ENCODE data around the gene SETD1A.

The SETD1A gene

GRCh38 chr16:31002250-31002700 is 44.7 kb downstream of the SETD1A start:
- TF ChIP-seq CTCF (IDR thresholded peaks at IDR 0.05) = no peak

GRCh38 chr16:31002862-31003341 is 45.3 kb downstream of the SETD1A start:
- no peak for TF ChIP-seq CTCF (IDR thresholded peaks at IDR 0.05)

- TF ChIP-seq CTCF (IDR thresholded peaks at IDR 0.05) = no peak
Observed at GRCh38 chr16:31003744-31004143, 46.2 kb downstream of the SETD1A start.

GRCh38 chr16:31004658-31005057 is 47.1 kb downstream of the SETD1A start:
- no peak for TF ChIP-seq CTCF (IDR thresholded peaks at IDR 0.05)

GRCh38 chr16:31005350-31006085 is 48.0 kb downstream of the SETD1A start:
- TF ChIP-seq CTCF (IDR thresholded peaks at IDR 0.05) = no peak

GRCh38 chr16:31006086-31006385 is 48.5 kb downstream of the SETD1A start:
- TF ChIP-seq CTCF (IDR thresholded peaks at IDR 0.05) = no peak

GRCh38 chr16:31006589-31006988 is 49.0 kb downstream of the SETD1A start:
- TF ChIP-seq CTCF (IDR thresholded peaks at IDR 0.05) = no peak

- no peak for TF ChIP-seq CTCF (IDR thresholded peaks at IDR 0.05)
Observed at GRCh38 chr16:31007684-31008083, 50.1 kb downstream of the SETD1A start.
